Midbrain (tissue), 1 donor: Measurements from ENCODE around the gene YPEL2.
A peak's percentile ranks its signal among the peaks of the same experiment; 100 is the strongest.

Source experiments
- DNase-seq: peaks from one replicate; lab custom pipeline; 2025; lab: John Stamatoyannopoulos, UW

Gene YPEL2

GRCh38 chr17:59330053-59330942, 1.2 kb upstream of the YPEL2 start:
- DNase-seq: no peak

- DNase-seq: no peak
Observed at GRCh38 chr17:59331929-59332748, 684 bp downstream of the YPEL2 start.

- DNase-seq: peak; percentile 43
Observed at GRCh38 chr17:59332749-59333377, 1.4 kb downstream of the YPEL2 start.

- no peak for DNase-seq
Observed at GRCh38 chr17:59333836-59334235, 2.4 kb downstream of the YPEL2 start.

GRCh38 chr17:59335685-59336084, 4.2 kb downstream of the YPEL2 start:
- DNase-seq: no peak

GRCh38 chr17:59337741-59338299, 6.4 kb downstream of the YPEL2 start:
- DNase-seq: no peak

GRCh38 chr17:59338498-59338897, 7.0 kb downstream of the YPEL2 start:
- DNase-seq: no peak

GRCh38 chr17:59341922-59342321, 10.5 kb downstream of the YPEL2 start:
- no peak for DNase-seq

GRCh38 chr17:59342681-59343131, 11.3 kb downstream of the YPEL2 start:
- no peak for DNase-seq

- DNase-seq: no peak
Observed at GRCh38 chr17:59345476-59345875, 14.0 kb downstream of the YPEL2 start.

GRCh38 chr17:59346341-59346740, 14.9 kb downstream of the YPEL2 start:
- DNase-seq: no peak

- DNase-seq: no peak
Observed at GRCh38 chr17:59346876-59347407, 15.5 kb downstream of the YPEL2 start.

GRCh38 chr17:59347975-59348391, 16.5 kb downstream of the YPEL2 start:
- DNase-seq: no peak

GRCh38 chr17:59349178-59349577, 17.7 kb downstream of the YPEL2 start:
- DNase-seq: no peak

DNA sequence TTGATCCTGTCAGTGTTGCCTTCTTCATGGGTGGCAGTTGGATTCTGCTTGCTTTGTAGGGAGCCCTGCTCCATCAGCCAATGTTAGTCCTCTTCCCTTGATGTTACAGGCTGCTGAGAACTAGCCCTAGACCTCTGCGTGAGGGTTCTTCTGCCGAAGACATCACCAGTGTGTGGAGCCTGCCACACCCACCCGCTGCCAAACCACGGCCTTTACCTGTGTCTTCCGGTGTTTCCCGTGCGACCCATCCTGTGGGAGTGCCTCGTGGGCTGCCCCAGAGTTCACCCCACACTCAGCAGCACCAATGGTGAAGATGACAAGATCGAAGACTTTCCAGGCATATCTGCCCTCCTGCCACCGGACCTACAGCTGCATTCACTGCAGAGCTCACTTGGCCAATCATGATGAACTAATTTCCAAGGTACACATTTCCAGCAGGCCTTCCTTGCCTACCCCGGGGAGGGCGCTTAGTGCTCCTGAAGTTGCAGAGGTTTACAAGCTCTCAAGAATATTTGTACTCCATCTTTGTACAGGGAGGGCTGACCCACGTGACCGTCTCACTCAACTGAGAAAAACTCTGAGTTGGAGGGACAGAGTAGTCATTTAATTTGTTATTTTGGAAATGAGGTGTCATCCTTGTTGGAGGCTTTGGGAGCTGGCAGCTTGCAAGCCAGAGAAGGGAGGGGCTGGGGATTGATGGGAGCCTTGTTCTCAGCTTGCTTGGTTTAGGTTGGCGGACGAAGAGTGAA, 21.8 kb downstream of the YPEL2 start:
- no peak for DNase-seq

DNA sequence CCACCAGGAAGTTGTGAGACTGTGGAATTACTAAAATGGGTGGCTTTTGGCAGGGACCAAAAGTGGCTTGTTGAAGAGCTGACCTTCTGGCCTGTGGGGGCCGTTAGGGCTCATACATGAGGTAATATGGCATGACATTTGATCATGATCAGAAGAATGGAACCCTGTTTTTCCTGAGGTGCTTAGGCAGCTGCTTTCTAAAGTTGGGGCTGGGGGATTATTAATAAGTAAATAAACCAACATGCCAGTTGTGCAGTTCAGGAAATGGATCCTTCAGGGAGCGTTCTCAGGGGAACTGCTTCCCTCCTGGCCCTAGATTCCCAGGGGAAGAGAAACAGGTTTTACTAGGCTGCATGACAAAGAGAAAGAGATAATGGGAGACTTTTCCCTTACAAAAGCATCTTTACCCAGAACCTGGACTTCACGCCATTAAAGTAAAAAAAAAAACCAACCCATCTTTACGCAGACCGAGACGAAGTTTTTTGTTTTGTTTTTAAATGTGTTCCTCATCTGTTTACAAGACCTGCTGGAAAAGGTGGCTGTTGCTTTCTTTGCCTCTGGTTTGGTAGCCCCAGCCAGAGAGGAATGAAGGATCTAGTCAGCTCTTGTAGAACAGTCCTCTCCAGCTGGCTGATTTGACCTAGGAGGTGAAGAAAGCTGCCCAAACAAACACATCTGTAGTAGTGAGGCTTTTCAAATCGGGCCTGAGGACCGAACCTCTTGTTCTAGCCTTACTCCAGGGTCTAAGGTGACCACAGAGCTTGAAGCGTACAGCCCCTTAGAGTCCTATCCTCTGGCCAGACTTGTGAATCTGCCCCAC, 22.7 kb downstream of the YPEL2 start:
- no peak for DNase-seq

GRCh38 chr17:59355030-59355701, 23.7 kb downstream of the YPEL2 start:
- no peak for DNase-seq

DNA sequence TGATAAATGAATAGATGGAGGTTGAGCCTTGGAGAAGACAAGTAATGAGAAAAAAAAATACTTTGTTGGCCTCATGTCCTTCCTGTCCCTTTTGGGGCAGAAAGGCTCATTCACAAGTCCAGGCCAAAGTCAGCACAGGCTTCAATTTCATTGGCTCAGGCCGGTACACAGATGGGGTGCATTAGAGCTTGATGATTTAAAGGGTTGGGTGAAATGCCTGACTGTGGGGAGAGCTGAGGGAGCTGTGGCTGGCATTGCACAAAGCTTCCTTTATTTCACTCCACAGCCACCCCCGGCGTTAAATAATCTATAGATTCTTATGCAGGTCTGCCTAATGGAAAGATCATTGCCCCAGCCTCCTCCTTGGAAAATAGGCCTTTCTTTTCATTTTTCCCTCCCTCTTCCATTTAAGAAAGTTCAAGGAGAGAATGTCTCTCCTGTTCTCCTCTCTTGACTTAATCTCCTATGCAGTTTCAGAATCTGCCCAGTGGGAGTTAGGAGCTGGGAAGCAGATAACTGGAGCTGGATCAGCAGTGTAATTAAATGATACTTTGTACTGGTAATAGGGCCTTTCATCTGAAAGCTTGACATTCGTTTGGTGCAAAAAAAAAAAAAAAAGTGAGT, 24.4 kb downstream of the YPEL2 start:
- peak; percentile 63 for DNase-seq

DNA sequence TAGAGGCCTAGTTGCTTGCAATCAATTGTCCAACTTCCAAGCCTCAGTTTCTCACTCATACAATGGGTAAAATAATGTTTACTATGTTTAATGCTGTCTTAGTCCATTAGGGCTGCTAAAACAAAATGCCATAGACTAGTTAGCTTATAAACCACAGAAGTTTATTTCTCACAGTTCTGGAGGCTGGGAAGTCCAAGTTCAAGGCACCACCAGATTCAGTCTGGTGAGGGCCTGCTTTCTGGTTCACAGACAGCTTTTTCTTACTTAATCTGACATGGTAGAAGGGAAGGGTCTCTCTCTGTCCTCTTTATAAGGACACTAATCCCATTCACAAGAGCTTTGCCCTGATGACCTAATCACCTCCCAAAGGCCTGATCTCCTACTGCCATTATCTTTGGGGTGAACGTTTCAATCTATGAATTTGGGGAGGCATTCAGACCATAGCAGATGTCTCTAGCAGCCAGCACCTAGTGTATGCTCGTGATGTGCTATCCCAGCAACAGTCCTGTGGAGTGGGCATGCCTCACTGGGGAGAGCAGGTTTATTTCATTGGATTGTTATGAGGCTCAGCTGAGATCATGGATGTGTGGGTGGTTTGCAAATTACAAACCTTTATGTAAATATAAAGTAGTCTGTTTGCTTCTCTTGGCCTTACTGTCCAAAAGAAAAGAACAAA, 25.2 kb downstream of the YPEL2 start:
- no peak for DNase-seq
